22Rv1 (cell line): Measurements from ENCODE around the gene EMC9.
A peak's percentile ranks its signal among the peaks of the same experiment; 100 is the strongest.

Experiments used
- H3K27ac ChIP-seq: fragments of 450-650 bp; 2 replicates; pipeline ENCODE4 v1.5.1; 2017
- ZFX ChIP-seq: fragments of 450-650 bp; IDR thresholded peaks from 2 replicates; pipeline ENCODE4 v1.6.1; 2017; ENCODE audit warnings: antibody characterized with exemption, borderline replicate concordance
- TF ChIP-seq, protein P1 (sequence below): fragments of 450-650 bp; IDR thresholded peaks from 2 replicates; pipeline ENCODE4 v1.5.1; 2017; ENCODE audit warnings: mild to moderate bottlenecking

EMC9 gene

GRCh38 chr14:24139272-24139934 is 2.0 kb downstream of the EMC9 start:
- TF ChIP-seq ZFX = no peak
- TF ChIP-seq, protein P1, sequence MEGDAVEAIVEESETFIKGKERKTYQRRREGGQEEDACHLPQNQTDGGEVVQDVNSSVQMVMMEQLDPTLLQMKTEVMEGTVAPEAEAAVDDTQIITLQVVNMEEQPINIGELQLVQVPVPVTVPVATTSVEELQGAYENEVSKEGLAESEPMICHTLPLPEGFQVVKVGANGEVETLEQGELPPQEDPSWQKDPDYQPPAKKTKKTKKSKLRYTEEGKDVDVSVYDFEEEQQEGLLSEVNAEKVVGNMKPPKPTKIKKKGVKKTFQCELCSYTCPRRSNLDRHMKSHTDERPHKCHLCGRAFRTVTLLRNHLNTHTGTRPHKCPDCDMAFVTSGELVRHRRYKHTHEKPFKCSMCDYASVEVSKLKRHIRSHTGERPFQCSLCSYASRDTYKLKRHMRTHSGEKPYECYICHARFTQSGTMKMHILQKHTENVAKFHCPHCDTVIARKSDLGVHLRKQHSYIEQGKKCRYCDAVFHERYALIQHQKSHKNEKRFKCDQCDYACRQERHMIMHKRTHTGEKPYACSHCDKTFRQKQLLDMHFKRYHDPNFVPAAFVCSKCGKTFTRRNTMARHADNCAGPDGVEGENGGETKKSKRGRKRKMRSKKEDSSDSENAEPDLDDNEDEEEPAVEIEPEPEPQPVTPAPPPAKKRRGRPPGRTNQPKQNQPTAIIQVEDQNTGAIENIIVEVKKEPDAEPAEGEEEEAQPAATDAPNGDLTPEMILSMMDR = no peak
- H3K27ac ChIP-seq = peak overlapping the region; percentile 94

- peak overlapping the region; percentile 94 for H3K27ac ChIP-seq
- TF ChIP-seq ZFX = no peak
- TF ChIP-seq, protein P1 = no peak
Measured at GRCh38 chr14:24138396-24139271, 2.8 kb downstream of the EMC9 start.

DNA sequence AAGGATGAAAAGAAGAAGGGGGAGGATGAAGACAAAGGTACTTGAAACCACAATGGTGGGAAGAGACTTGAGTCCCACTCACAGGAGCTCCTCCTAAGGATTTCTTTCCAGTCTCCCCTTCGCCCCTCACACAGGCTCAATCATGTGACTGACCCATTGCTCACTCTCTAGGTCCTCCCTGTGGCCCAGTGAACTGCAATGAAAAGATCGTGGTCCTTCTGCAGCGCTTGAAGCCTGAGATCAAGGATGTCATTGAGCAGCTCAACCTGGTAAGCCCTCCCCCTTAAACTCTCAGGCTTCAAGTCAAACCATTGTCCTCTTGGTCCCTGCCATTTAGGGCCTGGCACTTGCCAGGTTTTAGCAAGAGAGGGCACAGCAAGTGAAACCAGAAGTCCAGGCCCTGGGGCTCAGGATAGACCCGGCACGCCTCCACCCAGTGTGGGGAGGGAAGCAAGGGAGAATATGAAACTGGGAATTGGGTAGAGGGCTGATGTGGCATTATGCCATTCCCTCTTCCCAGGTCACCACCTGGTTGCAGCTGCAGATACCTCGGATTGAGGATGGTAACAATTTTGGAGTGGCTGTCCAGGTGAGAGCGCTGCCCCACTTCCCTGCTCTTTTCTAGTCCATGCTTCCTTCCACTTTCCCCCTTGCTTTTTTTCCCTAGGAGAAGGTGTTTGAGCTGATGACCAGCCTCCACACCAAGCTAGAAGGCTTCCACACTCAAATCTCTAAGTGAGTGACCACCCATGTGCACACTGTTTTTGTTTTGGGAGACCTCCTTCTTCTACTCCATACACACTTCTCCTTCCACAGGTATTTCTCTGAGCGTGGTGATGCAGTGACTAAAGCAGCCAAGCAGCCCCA is 3.6 kb downstream of the EMC9 start:
- peak overlapping the region; percentile 94 for H3K27ac ChIP-seq
- TF ChIP-seq ZFX = no peak
- TF ChIP-seq, protein P1 = no peak

GRCh38 chr14:24136684-24137528 is 4.5 kb downstream of the EMC9 start:
- TF ChIP-seq, protein P1 = no peak
- no peak for TF ChIP-seq ZFX
- peak overlapping the region; percentile 94 for H3K27ac ChIP-seq

GRCh38 chr14:24135834-24136683 is 5.3 kb downstream of the EMC9 start, which contains the start of gene PSME1:
TSS of gene PSME1 (plus strand) at chr14:24136194. CDS start at chr14:24136263, 69 bp downstream.
- TF ChIP-seq, protein P1 = no peak
- no peak for TF ChIP-seq ZFX
- H3K27ac ChIP-seq = peak within 1 kb of the TSS; percentile 94

DNA sequence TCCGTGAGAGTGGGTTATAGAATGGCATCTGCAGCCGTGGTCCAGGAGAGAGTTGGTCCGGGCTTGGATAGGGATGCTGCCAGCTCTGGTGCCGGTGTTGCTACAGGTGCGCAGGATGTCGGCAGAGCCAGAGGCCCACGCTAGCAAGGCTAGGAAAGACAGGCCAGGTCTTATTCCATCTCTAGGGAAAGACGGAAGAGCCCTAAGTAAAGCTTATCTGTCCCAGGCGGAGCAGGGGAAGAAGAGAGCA is 5.9 kb downstream of the EMC9 start:
- TF ChIP-seq, protein P1 = no peak
- no peak for TF ChIP-seq ZFX
- peak overlapping the region; percentile 94 for H3K27ac ChIP-seq
